Prostate gland (tissue), 2 donors: ENCODE measurements around the gene DPEP3.

ENCODE experiments used
- CTCF ChIP-seq, 4 experiments: fragments of 200-600 bp in 2 of 4; fragments of 450-650 bp in 2 of 4; sonication (generic) in 2 of 4; IDR thresholded peaks; 1 replicate in 3 of 4; 2 replicates in 1 of 4; pipeline ENCODE4 v1.5.1; 2016 to 2019; ENCODE audit warnings: antibody characterized with exemption in 4 of 4, mild to moderate bottlenecking in 2 of 4, moderate library complexity in 2 of 4
- POLR2A ChIP-seq: fragments of 450-650 bp; IDR thresholded peaks from one replicate; pipeline ENCODE4 v1.6.1; 2016; ENCODE audit warnings: antibody characterized with exemption, mild to moderate bottlenecking

DNA sequence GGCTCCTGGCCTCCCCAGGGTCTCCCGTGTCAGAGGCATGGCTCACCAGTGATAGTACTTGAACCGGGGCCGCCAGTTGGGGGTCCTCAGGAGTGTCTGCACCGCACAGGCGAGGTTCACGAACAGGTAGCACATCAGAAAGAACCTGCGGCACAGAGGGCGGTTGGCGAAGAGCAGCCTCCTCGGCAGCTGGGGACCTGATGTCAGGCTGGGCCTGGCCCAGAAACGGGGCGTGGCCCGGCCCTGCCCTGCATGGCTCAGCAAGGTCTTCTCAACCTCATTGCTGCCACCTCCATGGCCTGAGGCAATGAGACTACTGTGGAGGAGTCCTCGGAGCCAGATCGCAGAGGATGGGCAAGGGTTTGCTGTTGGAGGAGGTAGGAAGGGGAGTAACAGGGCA, 32.3 kb downstream of the DPEP3 start:
- TF ChIP-seq CTCF (IDR thresholded peaks at IDR 0.05) (no peak), POLR2A (no peak)
